ENCODE results near the gene TOP2A. TPM values are rescaled to one million over a fixed set of nuclear protein-coding genes. Genes with fewer than 3 reads are reported as not detected.

Gene TOP2A
- total RNA-seq, 1 donor from 2014 or later = 411 TPM

DNA sequence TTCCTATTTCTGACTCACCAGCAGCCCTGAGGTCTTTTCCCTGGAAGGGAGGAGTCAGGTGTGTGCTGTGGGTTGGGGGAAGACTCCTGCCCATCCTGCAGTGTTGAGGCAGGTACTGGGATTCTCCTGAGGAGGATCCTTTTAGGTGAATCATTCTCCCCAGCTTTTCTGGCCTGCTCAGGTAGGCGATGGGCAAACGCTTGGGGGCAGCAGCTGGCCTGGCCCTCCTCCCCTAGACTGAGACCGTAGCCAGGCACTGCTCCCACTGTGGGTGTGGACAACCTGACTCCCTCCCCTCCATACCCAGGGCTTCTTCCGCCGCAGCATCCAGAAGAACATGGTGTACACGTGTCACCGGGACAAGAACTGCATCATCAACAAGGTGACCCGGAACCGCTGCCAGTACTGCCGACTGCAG lies 68.2 kb downstream of the TOP2A start:
- intact Hi-C loops (cut with micrococcal nuclease) = no loop called here

DNA sequence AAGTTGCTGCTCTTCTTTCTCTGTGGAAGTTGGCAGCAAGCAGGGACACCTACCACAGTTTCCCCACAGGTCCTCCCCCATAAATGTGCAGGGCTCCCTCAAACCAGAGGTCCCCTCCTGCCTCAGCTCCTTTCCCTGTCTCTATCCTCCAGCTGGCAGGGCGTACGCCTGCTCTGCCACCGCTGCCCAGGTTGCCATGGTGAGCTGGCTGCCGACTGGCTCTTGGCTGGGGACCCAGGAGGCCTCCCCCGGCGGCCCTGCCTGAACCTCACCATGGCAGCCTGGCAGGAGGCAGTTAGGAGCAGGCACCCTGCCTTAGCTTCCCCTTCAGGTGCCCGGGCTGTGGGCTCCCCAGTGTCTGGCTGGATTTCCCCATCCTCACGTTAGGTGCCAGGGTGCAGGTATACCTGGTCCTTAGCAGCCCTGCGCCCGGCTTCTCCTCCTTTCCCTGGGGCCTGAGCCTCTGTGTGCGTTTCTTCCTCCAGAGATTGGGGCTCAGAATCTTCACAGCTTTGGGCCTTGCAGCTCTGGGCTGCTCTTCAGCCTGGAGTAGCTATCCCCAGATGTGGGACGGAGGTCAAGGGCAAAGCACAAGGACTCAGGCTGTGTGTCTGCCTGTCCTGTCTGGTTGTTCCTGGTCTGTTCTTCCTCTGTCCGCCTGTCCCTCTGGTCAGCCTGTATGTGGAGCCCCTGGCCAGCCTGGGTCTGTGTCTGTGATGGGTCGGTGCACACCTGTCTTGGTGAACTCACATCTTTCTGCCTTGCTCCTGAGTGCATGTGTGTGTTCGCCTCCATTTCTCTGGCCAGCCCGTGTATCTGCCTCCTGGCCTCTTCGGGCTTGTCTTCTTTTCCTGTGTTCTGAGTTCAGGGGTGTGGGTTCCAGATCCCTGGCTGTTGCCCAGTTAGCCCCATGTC lies 68.9 kb downstream of the TOP2A start:
- intact Hi-C loops (cut with micrococcal nuclease) = no loop called here

DNA sequence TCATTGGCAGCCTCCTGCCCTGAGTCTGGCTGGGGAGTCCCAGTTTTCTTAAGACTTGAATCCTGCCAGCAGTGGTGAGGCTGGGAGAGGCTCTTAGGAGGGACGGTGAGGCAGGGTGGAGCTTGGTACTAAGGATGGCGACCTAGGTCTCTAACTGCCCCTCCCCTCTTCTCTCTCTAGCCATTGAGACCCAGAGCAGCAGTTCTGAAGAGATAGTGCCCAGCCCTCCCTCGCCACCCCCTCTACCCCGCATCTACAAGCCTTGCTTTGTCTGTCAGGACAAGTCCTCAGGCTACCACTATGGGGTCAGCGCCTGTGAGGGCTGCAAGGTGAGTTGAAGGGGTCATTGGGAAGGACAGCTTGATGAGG lies 69.6 kb downstream of the TOP2A start:
- intact Hi-C loops (cut with micrococcal nuclease) = no loop called here

DNA sequence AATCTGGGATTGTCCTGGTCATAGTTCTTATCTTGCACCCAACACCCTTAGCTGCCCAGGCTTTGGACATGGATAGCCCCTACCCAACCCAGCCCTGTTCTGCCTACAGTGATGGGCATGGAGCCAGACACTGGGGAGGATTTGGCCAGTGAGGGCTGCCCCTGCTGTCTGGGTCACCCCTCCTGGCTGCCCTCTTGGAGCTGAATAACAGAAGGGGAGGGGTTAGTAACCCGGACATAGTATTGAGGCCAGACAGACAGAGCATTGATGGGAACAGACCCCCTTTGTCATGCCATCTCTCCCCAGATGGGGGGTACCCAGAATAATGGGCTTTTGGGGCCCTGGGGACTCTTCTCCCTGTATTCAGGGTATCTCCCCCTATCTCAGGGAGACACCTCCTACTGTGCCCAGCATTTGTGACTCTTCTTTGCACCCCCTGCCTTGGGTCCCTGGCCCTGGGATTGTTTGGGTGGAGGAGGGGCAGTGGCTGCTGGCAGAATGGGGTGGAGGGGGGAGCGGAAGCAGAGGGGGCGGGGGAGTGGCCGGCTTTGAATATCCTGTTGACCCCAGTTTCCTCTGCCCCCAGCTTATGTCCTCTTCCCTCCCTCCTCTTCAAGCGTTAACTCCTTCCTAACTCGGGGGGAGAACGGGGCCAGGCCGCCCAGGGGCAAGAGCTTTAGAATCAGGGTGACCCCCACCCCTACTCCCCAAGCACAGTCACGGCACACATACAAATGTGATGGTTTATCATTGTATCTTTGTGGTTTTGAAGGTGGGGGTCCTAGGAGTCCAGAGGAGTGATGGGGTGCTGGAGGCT lies 70.2 kb downstream of the TOP2A start:
- intact Hi-C loops (cut with micrococcal nuclease) = no loop called here

DNA sequence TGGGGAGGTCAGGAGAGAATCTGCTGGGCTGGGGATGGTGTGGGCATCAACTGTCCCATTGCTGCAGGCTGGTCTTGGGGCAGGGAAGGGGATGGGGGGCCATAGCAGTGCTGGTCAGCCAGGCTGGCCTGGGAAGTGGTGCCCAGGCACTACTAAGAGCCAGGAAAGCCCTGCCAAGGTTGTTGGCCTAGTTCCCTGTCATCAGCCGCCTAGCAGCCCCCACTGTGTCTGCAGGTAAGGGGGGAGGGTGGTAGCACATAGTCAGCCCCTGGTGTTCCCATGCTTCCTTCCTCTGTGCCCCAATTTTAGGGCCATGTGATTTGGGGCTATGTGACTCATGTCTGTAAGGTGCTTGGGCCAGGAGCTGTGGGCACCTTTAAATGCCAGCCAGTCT lies 70.9 kb downstream of the TOP2A start:
- intact Hi-C loops (cut with micrococcal nuclease) = no loop called here

DNA sequence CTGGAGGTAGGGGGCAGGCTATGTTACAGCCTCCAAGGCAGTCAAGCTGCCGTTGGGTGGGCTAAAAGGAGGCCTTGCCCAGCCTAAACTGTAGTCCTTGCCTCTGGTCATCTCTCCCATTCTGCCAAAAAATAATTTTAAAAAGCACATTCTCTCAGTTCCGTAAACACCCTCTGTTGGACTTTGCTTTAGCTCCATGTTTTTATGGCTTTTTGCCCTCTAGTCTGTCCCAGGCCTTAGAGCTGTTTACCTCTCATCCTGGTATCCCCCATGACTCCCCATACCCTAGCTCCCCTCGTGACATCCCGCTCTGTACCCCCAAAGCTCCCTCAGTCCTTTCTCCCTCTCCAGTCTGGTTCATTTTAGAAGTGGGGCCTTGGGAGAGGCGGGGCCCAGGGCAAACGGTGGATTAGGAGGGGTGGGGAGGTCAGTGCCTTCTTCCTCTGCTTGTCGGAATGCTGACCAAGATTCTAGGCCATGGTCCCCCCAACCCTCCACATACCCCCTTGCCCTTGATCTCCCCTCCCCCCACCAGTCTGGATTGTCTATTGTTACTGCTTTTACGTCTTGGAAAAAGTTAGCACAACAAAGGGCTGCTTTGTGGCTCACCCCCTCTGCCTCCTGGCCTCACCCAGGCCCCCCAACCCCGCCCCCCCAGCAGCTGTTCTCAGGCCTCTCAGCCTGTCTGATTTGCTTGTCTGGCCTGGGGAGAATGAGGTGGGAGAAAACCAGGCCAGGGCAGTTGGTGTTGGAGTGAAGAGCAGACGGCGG lies 71.5 kb downstream of the TOP2A start:
- intact Hi-C loops (cut with micrococcal nuclease) = no loop called here

DNA sequence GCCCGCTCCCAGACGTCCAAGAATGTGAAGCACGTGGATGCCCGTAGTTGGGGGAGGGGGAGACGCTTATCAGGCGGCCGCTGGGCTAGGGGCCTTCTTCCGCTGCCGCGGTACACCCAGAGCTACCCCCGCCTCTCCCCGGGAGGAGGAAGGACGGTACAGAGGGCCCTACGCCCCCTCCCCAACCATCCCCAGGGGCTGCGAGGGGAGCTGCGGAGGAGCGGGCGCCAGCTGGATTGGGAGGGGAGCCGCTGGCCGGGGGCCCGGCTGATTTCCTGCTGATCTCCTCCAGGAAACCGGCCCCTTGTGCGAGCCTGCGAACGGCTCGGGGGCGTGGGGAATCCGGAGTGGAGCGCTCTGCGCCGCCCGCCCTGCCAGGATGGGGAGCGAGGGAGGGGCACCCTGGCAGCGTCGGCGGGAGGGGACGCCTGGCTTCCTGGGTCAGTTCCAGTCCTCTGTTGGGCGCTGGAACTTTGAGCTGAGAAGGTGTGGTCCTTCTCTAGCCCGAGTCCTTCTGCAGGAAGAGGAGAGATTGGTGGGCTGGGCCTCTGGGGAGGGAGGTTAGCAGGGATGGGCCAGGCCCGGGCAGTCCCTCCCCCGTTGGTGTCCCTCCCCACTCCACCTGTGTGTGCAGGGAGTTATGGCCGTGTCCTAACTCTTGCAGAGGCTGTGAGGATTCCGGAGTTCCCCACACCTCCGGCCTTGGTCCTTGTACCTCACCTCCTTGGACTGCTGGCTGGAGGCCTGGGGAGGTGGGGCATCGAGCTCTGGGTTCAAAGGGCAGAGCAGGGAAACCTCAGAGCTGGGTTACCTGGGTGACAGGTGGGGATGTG lies 72.3 kb downstream of the TOP2A start:
- intact Hi-C loops (cut with micrococcal nuclease) = no loop called here

DNA sequence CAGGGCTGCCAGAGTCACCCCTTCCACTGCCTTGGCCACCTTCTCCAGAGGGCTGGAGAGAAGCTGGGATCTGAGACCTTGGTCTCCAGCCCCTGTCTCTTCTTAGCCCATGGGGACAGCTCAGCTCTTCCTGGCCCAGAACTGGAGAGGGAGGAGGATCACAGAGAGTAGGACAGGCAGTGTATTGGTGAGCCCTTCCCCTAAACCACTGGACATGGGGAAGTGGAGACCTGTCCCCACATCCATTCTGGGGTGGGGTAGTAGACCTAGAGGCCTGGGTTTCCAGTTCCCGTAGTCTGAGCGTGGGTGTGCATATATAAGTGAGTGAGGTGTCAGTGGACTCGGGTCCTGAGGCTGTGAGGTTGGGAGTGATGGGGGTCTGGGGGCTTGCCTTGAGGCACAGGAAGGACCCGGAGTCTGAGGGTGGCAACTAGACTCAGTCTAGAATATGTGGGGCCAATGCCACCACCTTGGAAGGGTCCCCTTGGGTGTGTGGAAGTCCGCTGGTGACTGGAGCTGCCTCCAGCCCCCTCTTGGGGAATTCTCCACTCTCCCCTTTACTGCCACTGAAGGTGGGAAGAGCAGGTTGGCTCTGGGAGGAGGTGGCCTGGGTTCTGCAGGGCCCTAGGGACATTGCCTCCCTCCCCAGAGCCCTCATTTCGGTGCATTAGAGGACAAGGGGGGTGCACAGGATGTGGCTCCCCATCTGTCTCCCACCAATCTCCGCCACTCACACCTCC lies 73.1 kb downstream of the TOP2A start:
- intact Hi-C loops (cut with micrococcal nuclease) = no loop called here

DNA sequence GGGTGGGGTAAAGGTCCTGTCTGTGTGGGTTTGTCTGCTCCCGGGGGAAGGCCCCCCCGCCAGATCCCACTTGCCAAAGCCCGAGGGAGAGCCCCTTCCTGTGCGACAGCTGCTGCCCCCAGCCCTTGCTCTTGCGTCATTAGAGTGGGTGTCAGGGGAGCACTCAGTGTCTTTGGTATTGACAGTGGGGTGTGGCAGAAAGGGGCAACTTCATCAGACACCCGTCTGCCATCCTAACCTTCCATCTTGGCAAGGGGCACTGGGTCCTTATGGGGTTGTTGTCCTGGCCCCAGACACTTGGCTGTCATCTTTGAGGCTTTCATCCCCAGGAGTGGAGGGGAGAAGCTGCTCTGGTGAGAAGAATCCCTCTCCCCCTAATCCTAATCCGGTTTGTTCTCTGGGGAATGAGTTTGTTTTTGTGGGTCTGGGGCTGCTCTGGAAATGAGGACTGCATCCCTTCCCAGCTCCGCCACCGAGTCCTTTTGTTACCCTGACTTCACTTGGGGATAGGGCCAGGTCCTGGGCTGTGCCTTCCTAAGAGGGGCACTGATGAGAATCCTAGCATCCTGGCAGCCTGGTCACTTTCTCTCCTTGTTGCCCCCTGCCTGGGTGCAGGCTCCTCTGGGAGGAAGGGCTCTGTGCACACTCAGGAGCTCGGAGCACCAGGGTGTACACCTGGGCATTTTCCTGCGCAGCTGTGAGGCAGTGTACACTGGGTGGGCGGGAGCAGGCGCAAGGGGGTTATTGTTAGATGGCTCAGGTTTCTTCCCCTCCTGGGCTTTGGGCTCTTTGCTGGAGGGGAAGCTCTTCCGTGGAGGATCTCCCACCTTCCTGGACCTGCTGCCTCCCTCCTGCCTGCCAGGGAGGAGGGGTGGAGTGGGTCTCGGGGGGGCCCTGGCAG lies 74.2 kb downstream of the TOP2A start:
- intact Hi-C loops (cut with micrococcal nuclease) = no loop called here

GRCh38 chr17:40342504-40343218 lies 75.0 kb downstream of the TOP2A start:
- intact Hi-C loops (cut with micrococcal nuclease) = no loop called here

- intact Hi-C loops (cut with micrococcal nuclease) = loop anchor here (1.0 kb wide), 3 partner anchors 19 to 39 kb away; no protein-coding TSS in a partner anchor
Observed at GRCh38 chr17:40341808-40342503, 75.7 kb downstream of the TOP2A start.

- intact Hi-C loops (cut with micrococcal nuclease) = loop anchor here (1.0 kb wide), 3 partner anchors 18 to 38 kb away; no protein-coding TSS in a partner anchor
Observed at GRCh38 chr17:40340880-40341807, 76.6 kb downstream of the TOP2A start.

GRCh38 chr17:40340327-40340726 lies 77.4 kb downstream of the TOP2A start:
- intact Hi-C loops (cut with micrococcal nuclease) = no loop called here

- intact Hi-C loops (cut with micrococcal nuclease) = no loop called here
Observed at GRCh38 chr17:40338941-40339649, 78.6 kb downstream of the TOP2A start.
